GM19372 (cell line): Measurements from ENCODE around the gene SH3BGR.

Experiments
- ATAC-seq: cut with Tn5 transposase; IDR thresholded peaks from one replicate; pipeline ENCODE4 v1.9.1; 2021; ENCODE audit warnings: mild to moderate bottlenecking, low read depth, moderate library complexity; ENCODE audit not compliant: unreplicated experiment

SH3BGR gene

DNA sequence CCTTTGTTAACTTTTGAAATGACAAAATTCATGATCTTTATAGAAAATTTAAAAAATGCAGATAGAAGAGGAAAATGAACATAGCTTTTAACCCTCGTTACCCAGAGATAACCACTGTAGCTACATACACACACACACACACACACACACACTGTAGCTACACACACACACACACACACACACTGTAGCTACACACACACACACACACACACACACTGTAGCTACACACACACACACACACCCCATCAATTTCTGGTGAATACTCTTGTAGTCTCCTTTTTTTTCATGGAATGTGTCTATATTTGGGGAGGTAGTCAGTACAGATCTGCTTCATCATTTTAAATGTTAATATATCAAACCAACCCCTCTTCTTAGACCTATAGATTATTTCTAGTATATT lies 58.5 kb downstream of the SH3BGR start:
- no peak for ATAC-seq

DNA sequence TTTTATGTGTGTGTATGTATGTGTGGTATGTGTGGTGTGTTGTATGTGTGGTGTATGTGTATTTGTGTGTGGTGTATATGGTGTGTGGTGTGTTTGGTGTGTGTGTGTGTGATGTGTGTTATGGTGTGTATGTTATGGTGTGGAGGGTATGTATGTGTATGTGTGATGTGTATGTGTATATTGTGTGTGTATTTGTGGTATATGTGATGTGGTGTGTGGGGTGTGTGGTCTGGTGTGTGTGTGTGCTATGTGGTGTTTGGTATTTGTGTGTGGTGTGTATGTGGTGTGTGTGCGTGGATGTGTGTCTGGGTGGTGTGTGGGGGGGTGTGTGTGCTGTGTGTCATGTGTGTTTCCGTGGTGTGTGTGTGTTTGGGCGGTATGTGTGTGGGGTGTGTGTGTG lies 59.3 kb downstream of the SH3BGR start:
- no peak for ATAC-seq

DNA sequence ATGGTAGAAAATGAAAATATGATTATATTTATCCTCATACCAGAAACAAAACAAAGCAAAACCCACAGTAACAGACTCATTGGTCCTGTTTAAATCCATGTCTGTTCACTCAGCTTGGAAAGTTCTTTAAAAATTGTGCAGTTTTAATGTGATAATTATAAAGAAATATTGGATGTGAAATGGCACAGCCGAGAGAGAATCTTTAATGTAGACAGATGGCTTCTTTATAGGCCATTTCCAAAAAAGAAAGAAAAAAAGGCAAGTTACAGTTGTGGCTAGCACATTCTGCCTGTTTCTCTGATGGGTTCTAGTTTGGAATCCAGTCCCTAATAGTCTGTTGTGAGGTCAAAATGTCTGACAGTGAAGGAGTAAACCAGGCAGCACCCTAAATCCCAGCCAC lies 62.0 kb downstream of the SH3BGR start:
- no peak for ATAC-seq

DNA sequence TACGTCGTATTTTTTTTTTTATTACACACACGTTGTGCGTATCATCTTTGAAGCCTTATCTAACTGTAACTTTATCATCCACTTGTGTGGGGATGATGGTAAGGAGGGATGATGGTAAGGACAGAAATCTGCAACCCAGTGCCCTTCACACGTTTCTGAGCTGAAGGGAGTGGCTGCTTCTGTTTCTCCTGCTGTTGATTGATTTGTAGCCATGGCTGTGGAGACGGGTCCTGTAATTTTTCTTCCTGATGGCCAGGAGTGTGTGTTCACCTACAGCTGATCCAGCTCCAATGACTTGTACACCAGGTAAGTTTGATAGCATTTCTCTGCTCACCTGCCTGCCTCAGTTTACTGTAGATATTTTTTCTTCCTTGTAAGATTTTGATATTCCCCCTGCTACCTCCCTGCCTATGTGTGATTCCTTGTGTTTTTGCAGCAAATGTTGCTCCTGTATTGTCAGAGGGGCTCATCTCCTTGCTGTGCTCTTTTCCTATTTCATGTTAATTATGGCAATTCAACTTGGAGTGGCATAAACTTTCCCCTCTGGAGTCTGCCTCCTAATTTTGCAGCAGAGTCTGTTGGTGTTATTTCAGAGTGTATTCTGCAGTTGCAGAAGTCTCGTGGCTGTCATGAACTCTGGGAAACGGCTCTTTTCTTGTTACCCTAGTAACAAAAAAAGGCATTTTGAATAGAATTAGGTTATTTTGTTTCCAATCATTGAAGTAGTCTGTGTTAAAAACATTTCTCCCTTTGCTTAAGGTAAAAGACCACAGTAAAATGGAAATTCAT lies 64.1 kb downstream of the SH3BGR start:
- ATAC-seq, result no peak

DNA sequence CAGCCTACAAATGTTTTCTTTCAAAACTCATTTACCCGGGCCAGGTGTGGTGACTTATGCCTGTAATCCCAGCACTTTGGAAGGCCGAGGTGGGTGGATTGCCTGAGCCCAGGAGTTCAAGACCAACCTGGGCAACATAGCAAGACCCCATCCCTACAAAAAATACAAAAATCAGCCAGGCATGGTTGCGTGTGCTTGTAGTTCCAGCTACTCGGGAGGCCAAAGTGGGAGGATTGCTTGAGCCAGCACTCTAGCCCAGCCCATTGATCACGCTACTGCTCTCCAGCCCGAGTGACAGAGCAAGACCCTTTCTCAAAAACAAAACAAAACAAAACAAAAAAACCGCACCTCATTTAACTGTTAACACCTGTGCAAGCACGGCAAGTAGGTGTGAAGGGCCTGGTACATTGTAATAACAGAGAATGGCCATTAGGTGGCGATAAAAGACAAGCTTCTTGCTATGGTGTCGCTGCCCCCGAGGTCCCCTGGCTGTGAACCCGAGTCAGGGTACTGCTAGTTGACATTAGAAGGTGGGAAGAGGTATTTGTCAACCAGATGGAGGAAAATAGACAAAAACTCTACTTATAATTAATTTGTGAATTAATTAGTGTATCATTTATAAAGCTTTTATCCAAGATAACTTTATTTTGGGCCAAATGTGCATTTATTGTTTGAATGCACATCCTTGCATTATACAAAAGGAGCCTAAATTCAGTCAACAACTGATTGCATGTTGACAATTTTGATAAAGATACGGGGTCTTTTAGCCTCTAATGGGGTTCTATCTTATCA lies 66.5 kb downstream of the SH3BGR start:
- peak; percentile 80 for ATAC-seq

DNA sequence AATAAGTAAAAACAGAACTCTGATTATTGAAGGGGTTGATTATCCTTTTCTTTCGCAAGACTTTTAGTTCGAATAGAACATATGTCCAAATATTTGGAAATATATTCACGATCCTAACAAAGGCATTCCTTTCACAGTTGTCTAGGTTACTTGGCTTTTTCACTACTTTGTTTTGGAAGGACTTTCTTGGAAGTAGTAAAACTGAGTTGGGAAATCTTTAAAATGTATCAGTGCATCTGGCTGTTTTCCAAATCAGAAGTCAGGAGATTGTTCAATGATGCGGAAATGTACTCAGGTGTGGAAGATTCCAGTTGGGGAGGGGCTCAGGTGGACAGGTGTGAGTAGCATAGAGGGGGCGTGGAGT lies 67.1 kb downstream of the SH3BGR start:
- ATAC-seq, result no peak

DNA sequence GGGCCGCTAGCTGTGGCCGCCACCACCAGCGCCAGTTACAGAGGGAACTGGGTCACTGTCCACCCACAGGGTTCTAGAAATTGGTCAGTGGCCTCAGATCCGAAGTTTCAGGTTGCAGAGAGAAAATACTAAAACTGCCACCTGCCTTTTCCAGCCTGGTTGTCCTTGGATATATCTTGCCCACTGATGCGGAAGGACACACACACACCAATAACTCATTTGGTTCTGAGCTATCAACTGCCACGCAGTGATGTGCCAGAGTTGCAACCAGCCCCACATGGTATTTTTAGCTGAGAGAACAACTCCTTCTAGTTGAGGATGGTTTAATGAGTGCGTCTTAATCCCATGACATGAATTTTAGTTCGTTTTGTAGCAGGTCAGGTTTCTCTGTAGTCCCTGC lies 68.1 kb downstream of the SH3BGR start:
- no peak for ATAC-seq

DNA sequence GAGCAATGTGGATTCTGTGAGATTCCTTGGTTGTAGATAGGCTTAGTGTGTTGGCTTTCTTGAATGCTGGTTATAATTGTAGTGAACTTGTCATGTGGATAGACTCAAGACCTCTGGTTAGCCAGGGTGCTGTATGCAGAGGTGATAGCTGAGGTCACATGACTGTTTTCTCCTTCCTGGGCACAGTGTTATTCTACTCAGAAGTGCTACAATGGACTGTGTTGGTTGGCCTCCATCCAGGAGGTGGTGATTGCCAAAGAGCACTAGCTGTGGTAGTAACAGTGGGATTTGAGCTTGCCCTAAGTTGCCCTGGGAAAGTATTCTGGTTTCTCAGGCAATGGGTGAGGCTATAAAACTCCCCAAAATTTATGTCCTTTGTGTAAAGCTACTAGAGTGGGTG lies 71.6 kb downstream of the SH3BGR start:
- no peak for ATAC-seq

DNA sequence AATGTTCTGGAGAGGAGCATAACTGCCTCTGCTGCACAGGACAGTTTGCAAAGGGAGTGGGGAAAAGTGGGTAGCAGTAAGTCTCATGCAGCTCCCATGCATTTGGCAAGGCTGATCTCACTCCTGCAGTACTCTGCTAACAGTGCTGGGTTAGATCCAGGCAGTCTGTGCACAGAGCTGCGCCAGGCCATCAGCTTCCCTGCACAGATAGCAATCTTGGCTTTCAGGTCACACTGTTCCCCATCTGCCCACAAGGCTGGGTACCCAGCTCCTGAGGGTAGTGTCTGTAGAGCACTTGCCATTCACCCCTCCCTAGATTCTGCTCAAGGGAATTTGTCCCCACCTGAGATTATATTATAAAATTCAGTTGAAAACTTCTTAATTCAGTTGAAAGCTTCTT lies 72.1 kb downstream of the SH3BGR start:
- no peak for ATAC-seq

DNA sequence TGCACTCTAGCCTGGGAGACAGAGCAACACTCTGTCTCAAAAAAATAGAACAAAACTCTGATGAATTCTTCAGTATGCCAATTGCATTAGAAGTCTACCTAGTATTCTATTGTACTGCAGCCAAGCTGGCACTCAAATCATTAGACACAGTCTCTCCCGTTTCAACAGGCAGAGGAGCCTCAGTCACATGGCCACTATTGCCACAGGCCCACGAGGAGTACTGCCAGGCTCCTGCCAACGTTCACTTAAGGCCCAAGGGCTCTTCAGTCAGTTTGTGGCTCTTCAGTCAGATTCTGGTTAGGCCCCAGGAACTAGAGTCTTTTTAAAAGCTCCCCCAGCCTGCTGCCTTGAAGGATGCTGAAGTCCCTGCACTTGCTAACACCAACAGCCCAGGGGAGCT lies 73.4 kb downstream of the SH3BGR start:
- no peak for ATAC-seq

DNA sequence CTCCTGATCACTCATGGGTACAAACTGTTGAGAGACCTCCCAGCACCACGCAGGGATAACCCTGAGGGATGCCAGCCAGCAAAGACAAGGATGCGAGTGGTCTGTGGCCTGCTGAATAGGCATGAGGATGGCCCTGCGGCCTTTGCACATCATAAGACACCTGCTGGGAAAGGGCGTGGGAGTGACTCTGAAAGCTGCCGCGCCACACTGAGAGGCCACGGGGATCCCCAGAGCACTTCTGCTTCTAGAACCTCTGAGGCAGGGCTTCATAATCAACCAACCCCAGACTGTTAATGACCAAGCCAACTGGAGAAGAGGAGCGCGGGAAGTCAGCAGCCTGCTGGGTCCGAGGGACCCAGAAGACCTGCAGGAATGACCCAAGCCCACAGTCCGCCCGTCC lies 73.8 kb downstream of the SH3BGR start:
- ATAC-seq, result no peak

DNA sequence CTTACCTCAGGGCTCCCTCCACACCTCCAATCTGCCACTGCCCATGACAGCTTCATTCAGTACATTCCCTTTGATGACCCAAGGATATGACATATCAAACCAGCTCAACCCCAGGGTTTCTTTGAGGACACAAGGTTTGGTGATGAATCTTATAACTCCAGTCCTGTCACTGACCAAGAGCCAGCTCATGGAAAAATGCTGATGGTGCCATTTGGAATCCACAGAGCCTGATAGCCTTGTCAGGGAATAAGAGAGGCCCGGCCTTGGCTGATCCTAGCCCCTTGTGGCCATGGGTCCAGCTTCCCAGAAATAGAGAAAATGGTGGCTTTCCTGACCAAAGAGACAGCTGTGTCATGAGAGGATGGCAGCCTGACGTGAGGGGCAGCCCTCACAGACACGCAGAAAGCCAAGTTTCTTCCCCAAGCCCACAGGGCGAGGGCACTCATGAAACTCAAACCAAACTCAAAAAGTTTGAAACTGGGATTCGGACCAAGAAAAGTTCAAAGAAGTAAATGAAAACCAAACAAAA lies 75.4 kb downstream of the SH3BGR start:
- no peak for ATAC-seq

DNA sequence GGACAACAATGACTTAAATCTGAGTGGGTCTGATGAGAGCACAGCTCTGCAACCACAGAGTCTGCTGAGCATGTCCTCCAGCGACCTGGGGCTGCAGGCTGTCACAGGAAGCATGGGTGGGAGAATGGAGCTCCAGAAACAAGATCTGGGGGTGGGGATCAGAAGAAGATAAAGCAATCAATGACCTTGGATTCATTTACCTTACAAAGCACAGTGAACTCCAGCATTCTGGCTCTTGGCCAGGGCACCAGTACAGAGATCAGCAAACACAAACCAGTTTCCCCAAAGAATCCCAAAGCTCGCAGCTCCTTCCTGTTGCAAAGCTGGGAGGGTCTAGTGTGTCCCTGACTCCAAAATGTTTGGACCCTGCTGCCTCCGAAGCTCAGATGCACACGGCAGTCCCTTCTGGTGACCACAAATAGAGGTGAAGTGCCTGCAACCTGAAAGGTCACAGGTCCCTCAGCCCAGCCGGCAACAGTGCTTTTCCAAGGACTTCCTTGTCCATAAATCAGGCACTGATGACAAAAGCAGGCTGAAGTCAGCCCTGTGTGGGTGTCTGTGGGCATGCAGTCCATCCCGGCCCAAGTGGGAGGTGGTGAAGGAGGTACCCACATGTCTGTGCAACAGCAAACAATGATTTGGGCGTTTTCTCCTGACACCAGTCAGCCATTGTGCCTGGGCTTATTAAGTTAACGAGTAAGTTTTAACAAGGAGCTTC lies 76.1 kb downstream of the SH3BGR start:
- no peak for ATAC-seq

DNA sequence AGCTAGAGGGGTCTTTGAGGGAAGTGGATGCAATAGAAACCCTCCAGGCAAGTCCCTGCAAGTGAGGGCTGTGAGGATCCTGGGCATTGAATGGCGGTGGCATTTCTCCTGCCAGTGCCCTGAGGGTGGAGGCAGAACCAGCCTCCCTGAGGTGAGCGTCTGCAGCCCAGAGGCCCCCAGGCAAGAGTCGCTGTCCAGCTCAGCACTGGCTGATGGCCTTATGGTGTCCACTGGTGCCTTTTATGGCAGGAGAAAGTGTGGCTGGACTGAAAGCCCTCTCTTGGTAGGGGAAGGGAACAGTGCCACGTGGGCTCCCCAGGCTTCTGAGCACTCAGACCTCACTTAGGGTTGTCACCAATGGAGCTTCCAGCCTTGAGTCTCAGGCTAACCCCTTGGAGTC lies 77.3 kb downstream of the SH3BGR start:
- no peak for ATAC-seq

DNA sequence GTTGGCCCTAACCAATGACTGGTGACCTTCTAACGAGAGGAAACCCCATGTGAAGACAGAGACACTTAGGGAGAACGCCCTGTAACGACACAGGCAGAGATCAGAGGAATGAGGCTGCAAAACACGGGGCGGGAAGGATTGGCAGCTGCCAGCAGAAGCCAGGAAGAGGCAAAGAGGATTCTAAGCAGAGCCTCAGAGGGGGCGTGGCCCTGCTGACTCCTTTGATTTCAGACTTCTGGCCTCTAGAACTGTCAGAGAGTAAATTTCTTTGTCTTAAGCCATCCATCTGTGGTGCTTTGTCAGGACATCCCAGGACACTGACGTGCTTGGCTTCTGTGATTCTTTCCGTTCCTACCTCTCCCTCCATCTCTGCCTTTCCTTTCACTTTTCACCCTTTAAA lies 79.3 kb downstream of the SH3BGR start:
- no peak for ATAC-seq

DNA sequence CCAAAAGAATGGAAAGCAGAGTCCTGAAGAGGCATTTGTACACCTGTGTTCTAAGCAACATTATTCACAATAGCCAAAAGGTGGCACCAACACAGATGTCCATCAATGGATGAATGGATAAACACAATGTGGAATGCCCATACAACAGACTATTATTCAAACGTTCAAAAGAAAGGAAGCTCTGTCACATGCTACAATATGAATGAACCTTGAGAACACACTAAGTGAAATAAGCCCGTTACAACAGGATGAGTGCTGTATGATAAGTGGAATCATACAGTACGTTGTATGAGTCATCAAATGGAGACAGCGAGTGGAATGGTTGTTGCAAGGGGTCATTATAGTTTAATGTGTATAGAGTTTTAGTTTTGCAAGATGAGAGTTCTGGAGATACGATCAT lies 80.1 kb downstream of the SH3BGR start:
- no peak for ATAC-seq

DNA sequence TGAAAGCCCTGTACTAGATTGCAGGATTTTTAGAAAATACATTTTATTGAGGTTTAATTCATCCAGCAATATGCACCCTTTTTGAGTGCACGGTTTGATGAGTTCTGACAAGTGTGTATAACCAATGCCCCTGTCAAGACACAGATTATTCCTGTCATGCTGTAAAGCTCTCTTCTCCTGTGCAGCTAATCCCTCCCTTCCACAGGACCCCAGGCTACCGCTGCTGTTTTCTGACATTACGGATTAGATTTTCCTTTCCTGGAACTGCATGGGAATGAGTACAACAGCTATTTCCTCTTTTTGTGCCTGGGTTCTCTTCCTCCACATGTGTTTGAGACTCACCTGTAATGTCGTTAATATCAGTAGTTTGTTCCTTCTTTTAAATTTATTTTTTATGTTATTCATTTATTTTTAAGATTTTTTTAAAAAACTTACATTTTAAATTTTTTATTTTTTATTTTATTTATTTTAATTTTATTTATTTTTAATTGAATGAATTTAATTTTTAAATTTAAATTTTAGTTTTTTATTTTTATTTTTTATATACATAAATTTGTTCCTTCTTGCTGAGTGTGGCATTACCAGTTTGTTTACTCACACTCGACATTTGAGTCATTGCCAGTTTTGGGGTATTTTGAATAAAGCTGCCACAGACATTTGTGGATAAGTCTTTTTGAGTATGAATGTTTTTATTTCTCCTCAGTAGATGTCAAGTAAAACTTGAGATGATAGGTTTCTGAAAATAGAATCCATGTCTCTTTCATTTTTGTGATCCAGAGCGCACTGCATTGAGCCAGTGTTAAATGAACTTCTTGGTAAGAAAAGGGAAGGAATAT lies 82.0 kb downstream of the SH3BGR start:
- no peak for ATAC-seq

DNA sequence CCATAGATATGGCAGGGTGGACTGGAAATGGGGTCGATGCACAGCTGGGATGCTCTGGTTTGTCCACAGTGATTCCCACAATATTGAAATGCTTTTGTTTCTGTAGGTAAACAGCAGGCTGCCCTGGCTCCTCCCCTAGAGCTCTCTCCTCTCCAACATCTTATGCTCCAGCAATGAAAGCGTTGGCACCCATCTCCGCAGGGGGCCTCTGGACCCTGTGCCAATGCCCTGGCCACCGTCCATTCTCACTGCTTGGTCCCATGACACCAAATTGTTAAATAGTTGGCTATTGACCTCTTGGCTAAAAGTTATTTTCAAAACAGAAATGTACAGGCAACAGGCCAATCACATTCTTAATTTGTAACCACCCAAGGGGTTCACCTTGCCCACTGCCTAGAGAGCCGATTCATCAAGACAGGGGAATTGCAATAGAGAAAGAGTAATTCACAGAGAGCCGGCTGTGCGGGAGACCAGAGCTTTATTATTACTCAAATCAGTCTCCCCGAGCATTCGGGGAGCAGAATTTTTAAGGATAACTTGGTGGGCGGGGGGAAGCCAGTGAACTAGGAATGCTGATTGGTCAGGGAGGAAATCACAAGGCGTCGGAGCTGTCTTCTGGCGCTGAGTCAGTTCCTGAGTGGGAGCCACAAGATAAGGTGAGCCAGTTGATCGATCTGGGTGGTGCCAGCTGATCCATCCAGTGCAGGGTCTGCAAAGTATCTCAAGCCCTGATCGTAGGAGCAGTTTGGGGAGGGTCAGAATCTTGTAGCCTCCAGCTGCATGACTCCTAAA lies 84.1 kb downstream of the SH3BGR start:
- no peak for ATAC-seq

DNA sequence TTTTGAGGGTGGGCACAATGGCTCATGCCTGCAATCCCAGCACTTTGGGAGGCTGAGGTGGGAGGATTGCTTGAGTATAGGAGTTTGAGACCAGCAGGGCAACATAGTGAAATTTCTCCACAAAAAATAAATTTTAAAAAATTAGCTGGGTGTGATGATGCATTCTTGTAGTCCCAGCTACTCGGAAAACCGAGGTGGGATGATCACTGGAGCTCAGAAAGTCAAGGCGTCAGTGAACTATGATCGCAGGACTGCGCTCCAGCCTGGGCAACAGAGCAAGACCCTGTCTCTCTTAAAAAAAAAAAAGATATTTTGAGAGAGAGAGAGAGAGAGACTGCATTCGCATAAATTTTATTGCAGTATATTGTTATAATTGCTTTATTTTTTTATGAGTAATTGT lies 85.1 kb downstream of the SH3BGR start:
- no peak for ATAC-seq

DNA sequence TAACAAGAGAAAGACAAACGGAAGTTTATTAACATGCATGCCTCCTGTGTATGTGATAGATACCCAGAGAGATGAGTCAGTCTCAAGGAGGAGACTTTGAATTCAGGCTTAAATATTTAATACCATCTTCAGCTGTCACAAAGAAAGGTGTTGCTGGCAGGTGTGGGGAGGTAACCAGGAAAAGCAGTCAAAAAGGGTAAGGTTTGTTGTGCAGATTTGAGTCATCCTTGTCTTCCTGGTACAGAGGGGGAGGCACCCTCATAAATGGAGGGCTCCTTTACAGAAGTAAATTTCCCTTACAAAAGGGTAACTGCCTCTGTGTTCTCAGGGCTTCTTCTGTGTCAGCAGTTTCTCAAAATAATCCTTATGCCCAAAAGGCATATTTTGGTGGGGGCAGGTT lies 85.8 kb downstream of the SH3BGR start:
- ATAC-seq, result no peak
